ENCODE measurements around the gene FASTKD1. TPM values are rescaled to one million over a fixed set of nuclear protein-coding genes. Genes with fewer than 3 reads are reported as not detected.
"Not testable (repeated sequence)": the region's sequence is repeated elsewhere in the genome, so short reads cannot be mapped to it uniquely, and the experiment has no call there.

The FASTKD1 gene
- total RNA-seq, 1 donor from 2014 or later = 27.1 TPM

- no peak overlapping the region for H3K27ac Mint-ChIP-seq
- H3K27me3 Mint-ChIP-seq = no peaks in the 10 kb centered on the region
- DNase-seq (no peak), ATAC-seq (ENCODE audit: low read depth) (no peak)
- H3K9me3 Mint-ChIP-seq = no peaks in the 10 kb centered on the region
- H3K36me3 Mint-ChIP-seq (ENCODE audit: low read depth) = peaks cover 27% of the 10 kb centered on the region
- TF ChIP-seq CTCF (IDR thresholded peaks at IDR 0.05) = no peak
- H3K4me1 Mint-ChIP-seq = peaks cover 10% of the 10 kb centered on the region
- no peak overlapping the region for H3K4me3 Mint-ChIP-seq
- ChIA-PET POLR2A (no interaction called here), CTCF (no interaction called here)
- intact Hi-C loops (cut with micrococcal nuclease) = loop anchor here (5.0 to 10.0 kb wide), 2 partner anchors 93 to 205 kb away; partner anchors contain the start of genes BBS5 and LRP2
Measured at GRCh38 chr2:169569948-169570347, 3.7 kb downstream of the FASTKD1 start.

- no peaks in the 10 kb centered on the region for H3K4me1 Mint-ChIP-seq
- no peak overlapping the region for H3K4me3 Mint-ChIP-seq
- intact Hi-C loops (cut with micrococcal nuclease) = no loop called here
Measured at GRCh38 chr2:169565686-169566085, 8.0 kb downstream of the FASTKD1 start.

GRCh38 chr2:169562519-169562918, 11.1 kb downstream of the FASTKD1 start:
- ATAC-seq (ENCODE audit: low read depth) (no peak), DNase-seq (no peak)
- Mint-ChIP-seq H3K4me1 (no peaks in the 10 kb centered on the region), H3K27ac (no peak overlapping the region), H3K27me3 (no peaks in the 10 kb centered on the region), H3K4me3 (no peak overlapping the region), H3K36me3 (ENCODE audit: low read depth) (peaks cover 33% of the 10 kb centered on the region), H3K9me3 (no peaks in the 10 kb centered on the region)
- intact Hi-C loops (cut with micrococcal nuclease) = no loop called here
- TF ChIP-seq CTCF (IDR thresholded peaks at IDR 0.05) = no peak
- ChIA-PET CTCF (no interaction called here), POLR2A (no interaction called here)

More at GRCh38 chr2:169565686-169566085, 8.0 kb downstream of the FASTKD1 start:
- no peaks in the 10 kb centered on the region for H3K9me3 Mint-ChIP-seq
- ATAC-seq (ENCODE audit: low read depth) (no peak), DNase-seq (no peak)
- TF ChIP-seq CTCF (IDR thresholded peaks at IDR 0.05) = no peak
- CTCF ChIA-PET = no interaction called here
- peaks cover 30% of the 10 kb centered on the region for H3K36me3 Mint-ChIP-seq (ENCODE audit: low read depth)
- POLR2A ChIA-PET = no interaction called here
- H3K27ac Mint-ChIP-seq = no peak overlapping the region
- H3K27me3 Mint-ChIP-seq = no peaks in the 10 kb centered on the region

- H3K27ac Mint-ChIP-seq; intact Hi-C loops (cut with micrococcal nuclease); H3K4me3 Mint-ChIP-seq; H3K9me3 Mint-ChIP-seq; ATAC-seq (ENCODE audit: low read depth); DNase-seq; H3K4me1 Mint-ChIP-seq; H3K27me3 Mint-ChIP-seq; CTCF ChIA-PET; POLR2A ChIA-PET: not testable (repeated sequence)
- peaks cover 31% of the 10 kb centered on the region for H3K36me3 Mint-ChIP-seq (ENCODE audit: low read depth)
Measured at GRCh38 chr2:169562084-169562483, 11.6 kb downstream of the FASTKD1 start.

GRCh38 chr2:169561364-169561763, 12.3 kb downstream of the FASTKD1 start:
- Mint-ChIP-seq H3K9me3 (no peaks in the 10 kb centered on the region), H3K36me3 (ENCODE audit: low read depth) (peaks cover 38% of the 10 kb centered on the region), H3K27me3 (no peaks in the 10 kb centered on the region), H3K4me1 (no peaks in the 10 kb centered on the region), H3K27ac (no peak overlapping the region), H3K4me3 (no peak overlapping the region)
- CTCF ChIA-PET = no interaction called here
- DNase-seq (no peak), ATAC-seq (ENCODE audit: low read depth) (no peak)
- intact Hi-C loops (cut with micrococcal nuclease) = no loop called here
- POLR2A ChIA-PET = no interaction called here
- no peak for TF ChIP-seq CTCF (IDR thresholded peaks at IDR 0.05)

GRCh38 chr2:169546756-169547155, 26.9 kb downstream of the FASTKD1 start:
- H3K4me3 Mint-ChIP-seq = no peak overlapping the region
- POLR2A ChIA-PET = no interaction called here
- no peak for ATAC-seq (ENCODE audit: low read depth)
- no peak for TF ChIP-seq CTCF (IDR thresholded peaks at IDR 0.05)
- intact Hi-C loops (cut with micrococcal nuclease) = no loop called here
- H3K36me3 Mint-ChIP-seq (ENCODE audit: low read depth) = peaks cover 50% of the 10 kb centered on the region
- H3K27me3 Mint-ChIP-seq = no peaks in the 10 kb centered on the region
- CTCF ChIA-PET = no interaction called here
- DNase-seq = no peak
- no peaks in the 10 kb centered on the region for H3K4me1 Mint-ChIP-seq
- H3K9me3 Mint-ChIP-seq = no peaks in the 10 kb centered on the region
- H3K27ac Mint-ChIP-seq = no peak overlapping the region
